Activated CD4-positive, CD25-positive, alpha-beta regulatory T cell treated with anti-CD3 and anti-CD28 coated beads, Interleukin-2, amount 50 U/mL, for 16 hours (primary cell): Measurements from ENCODE around the gene RNU5D-1.

Experiments used
- DNase-seq: peaks from one replicate; pipeline ENCODE4 v3.0.0-alpha.2; 2020; ENCODE audit warnings: low read depth, low spot score

The RNU5D-1 gene

GRCh38 chr1:44733365-44733764 lies 2.4 kb upstream of the RNU5D-1 start:
- no peak for DNase-seq

- no peak for DNase-seq
Measured at GRCh38 chr1:44724955-44725698, 5.8 kb downstream of the RNU5D-1 start.

- no peak for DNase-seq
Measured at GRCh38 chr1:44724296-44724954, 6.5 kb downstream of the RNU5D-1 start.

DNA sequence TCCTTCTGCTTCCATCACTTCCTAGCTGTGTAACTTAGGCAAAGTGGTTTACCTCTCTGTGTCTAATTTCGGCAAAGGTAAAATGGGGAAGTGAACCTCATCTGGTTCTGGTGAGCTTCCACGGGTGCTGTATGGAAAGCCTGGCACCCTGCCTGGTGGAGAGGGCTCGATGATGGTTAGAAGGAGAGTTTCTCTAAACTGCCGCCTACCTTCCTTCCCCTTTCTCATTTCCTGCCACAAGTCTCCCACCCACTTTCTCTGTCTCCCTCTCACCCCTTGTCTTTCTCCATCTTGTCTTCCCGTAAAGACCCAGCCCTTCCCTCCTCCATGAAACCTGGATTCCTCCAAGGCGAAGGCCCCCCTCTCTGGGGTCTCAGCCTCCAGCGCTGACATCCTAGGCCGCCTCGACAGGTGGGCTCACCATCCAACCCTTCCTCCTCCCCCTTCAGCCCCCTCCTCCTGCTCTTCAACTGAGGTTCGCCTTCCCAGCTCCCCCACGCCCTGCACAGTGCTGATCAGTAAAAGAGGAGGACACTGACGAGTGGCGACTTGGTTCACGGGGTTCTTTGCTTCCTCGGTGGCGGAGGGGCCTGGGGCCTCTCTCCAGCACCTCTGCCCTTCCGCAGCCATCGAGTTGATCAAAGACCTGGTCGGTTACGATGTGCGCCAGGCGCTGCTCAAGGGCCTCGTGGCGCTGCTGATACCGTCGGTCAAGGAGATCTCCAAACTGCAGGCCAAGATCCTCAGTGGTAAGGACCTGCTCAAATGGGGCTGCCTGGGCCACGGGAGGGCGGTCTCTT lies 7.3 kb downstream of the RNU5D-1 start:
- DNase-seq = no peak

DNA sequence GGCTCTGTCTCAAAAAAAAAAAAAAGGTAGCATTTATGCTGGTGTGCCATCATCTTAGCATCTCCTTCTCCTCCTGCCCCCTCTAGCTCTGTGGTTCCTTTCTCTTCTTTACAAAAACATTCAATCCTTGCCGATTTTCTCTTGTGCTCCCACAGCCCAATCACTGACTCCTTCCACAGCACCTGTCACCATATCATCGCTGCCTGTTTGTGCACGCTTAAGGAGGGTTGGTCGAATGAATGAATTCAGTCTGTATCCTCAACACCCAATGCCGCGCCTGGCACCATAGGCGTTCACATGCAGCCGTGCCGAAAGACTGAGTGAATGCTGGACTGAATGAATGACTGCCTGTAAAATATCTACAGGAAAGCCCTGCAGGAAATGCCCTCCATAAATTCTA lies 7.9 kb downstream of the RNU5D-1 start:
- DNase-seq = no peak

DNA sequence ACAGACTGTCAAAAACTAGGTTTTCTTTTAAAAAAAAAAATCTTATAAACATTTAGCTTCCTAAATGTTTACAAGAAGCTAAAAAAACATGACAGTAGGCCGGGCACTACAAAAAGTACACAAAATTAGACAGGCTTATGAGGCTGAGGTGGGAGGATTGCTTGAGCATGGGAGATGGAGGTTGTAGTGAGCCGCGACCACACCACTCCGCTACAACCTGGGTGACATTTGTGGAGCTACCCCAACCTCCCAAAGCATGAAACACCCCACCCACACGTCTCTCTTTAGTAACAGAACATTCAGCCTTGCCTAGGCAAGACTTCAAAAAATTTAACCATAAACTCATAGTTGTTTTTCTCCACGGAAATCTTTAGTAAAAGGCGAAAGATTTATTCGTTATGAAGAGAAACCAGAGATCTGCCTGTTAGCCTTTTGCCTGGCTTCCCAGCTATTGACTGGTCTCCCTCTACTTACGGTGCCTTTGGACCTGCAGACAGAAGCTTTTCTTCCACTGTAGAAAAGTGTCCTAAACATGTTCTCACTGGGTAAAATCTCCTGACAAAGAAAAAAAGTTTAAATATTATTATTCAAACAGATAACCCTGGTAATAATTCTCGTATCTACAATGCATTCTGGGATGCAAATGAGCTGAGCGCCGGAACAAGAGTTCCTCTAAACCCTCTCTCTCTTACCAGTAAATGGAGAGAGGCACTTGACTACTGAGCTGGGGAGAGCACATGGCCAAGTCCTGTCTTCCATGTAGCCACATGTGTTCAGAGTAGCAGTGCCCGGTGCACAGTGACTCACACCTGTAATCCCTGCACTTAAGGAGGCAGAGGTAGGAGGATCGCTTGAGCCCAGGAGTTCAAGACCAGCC lies 9.2 kb downstream of the RNU5D-1 start:
- peak; percentile 60 for DNase-seq

GRCh38 chr1:44720281-44720680 lies 10.7 kb downstream of the RNU5D-1 start:
- DNase-seq = no peak

DNA sequence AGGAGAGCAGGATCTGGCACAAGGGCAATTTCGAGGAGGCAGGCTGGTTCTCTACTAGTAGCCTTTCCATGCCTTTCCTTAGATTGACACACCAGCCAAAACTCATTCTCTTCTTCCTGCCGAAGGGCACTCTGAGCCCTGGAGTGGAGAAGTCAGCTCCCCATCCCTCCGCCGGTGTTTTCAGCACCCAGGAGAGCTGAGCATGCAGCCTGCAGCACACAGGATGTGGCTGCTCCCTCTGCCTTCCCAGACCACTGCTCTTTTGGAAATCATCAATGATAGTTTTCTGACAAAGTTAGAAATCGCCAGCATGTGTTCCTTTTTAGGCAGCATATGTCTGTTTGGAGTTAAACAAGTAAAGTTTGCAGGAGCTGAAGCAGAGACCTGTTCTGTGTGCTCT lies 11.7 kb downstream of the RNU5D-1 start:
- DNase-seq = no peak

DNA sequence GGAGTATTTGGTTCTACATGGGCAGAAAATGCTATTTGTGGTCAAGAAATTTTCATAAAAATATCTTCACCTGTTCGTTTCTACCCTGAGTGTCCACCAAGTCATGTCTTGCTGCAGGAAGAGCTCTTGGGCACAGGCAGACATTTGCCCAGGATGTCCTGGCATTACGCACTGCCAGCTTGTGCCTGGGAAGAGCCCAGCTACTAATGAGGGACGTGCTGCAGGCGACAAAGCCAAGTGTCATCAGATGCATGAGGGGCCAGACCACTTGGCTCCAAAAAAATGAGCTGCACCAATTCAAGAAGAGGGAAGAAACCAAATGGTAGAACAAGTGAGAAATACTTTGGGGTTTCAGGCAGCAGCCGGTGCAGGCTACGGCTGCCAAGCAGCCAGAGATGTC lies 12.9 kb downstream of the RNU5D-1 start:
- no peak for DNase-seq

- no peak for DNase-seq
Measured at GRCh38 chr1:44717653-44718052, 13.3 kb downstream of the RNU5D-1 start.

- DNase-seq = no peak
Measured at GRCh38 chr1:44717156-44717555, 13.8 kb downstream of the RNU5D-1 start.

- DNase-seq = peak; percentile 44
Measured at GRCh38 chr1:44714944-44715571, 15.9 kb downstream of the RNU5D-1 start.

DNA sequence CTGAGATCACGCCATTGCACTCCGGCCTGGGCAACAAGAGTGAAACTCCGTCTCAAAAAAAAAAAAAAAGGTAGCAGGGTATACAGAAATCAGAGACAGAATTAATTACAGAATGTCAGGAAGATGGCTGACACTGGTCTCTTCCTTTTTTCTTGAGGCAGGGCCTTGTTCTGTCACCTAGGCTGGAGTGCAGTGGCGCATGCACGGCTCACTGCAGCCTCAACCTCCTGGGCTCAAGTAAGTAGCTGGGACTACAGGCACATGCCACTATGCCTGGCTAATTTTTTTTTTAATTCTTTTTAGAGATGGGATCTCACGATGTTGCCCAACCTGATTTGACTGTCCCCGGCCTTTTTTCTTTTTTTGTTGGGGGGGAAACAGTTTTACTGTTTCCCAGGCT lies 16.4 kb downstream of the RNU5D-1 start:
- no peak for DNase-seq

GRCh38 chr1:44713321-44713781 lies 17.6 kb downstream of the RNU5D-1 start:
- DNase-seq = no peak

DNA sequence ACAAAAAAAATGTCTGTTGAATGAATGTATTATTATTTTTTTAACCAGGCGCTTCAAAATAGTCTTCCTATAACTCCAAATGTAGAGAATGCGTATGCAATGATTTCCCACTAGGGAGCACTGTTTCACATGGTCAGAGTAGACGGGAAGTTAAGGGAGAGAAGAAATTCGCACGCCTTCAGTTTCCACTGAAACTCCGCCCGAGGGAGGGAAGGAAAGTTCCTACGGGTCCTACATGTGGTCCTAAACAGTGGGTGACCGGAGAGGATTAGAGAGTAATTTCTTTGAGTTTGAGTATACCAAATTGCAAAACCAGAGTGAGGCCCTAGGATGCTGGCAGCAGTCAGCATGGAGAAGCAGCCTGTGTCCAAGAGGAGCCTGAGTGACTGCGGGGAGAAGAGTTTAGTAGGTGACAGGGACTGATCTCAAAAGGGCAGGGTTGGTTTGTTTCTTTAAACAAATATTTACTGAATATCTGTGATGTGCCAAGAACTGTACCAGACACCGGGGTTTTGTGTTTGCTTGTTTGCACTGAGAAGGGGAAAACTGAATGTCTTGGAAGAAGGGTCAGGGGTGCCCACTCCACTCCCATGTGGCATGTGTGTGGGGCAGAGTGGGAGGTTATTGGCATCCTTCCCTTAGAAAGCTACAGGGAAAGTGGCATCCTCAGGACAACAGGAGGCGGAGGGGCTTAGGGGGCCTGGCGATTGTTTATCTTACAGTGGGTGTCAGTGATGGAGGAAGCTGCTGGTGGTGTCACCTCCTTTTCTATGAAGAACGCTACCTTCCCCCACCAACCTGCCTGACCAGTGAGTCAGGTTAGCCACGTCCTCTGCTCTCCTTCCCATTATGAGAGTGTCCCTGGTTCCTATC lies 22.8 kb downstream of the RNU5D-1 start:
- no peak for DNase-seq

GRCh38 chr1:44707112-44707881 lies 23.7 kb downstream of the RNU5D-1 start:
- no peak for DNase-seq

GRCh38 chr1:44705938-44706337 lies 25.0 kb downstream of the RNU5D-1 start:
- DNase-seq = no peak

DNA sequence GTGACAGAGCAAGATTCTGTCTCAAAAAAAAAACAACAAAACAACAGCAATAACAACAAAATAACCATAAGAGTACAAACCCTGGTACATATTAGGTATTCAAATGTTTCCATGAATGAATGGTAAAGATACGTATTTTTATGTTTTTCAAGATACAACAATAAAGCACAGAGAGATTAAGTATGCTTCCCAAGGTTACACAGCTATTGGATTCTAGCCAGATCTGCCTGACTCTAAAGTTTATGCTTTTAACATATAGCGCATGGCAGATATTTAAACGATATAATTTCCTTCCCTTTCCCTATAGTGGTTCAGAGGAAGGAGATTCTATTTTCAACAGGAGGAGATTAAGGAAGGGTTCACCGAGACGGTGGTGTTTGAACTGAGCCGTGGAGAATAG lies 25.5 kb downstream of the RNU5D-1 start:
- no peak for DNase-seq

DNA sequence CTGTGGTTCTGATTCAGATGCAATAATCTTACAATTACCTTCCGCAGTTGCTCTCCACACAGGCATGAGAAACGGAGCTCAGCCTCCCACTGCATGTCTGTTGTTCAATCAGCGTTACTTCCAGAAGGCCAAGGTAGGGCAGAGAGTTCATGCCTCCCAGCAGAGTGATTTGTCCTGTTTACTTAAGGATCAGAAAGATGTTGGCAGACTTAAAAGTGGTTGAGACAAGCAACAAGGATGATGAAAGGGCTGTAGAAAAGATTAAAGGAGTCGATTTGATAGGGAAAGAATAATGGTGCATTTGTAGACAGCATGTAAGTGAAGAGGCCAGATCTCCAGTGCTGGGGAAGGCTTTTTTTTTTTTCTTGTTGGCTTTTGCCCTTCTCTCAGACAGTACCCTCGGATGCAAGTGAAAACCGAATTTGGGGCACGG lies 29.8 kb downstream of the RNU5D-1 start:
- DNase-seq = no peak
